Esophagus squamous epithelium (tissue), 5 donors: Measurements from ENCODE around the gene MAP4K3. TPM values are rescaled to one million over a fixed set of nuclear protein-coding genes. Genes with fewer than 3 reads are reported as not detected.

Experiments
- DNase-seq: peaks from one replicate; lab custom pipeline; 2025; lab: John Stamatoyannopoulos, UW
- H3K27ac ChIP-seq, 4 donors: fragments of 200-600 bp; sonication (generic); one replicate each; pipeline ENCODE4 v1.5.1; 2016 to 2019; ENCODE audit warnings: mild to moderate bottlenecking in 1 of 4
- H3K27me3 ChIP-seq, 4 donors: fragments of 200-600 bp; sonication (generic); 1 replicate in 3 of 4; 2 replicates in 1 of 4; pipeline versions ENCODE4 v1.5.1 to v1.6.0; 2017 to 2021; ENCODE audit warnings: antibody characterized with exemption in 1 of 4
- H3K36me3 ChIP-seq, 3 donors: fragments of 200-600 bp; sonication (generic); one replicate each; pipeline ENCODE4 v1.5.1; 2016 to 2019
- H3K4me1 ChIP-seq, 3 donors: fragments of 200-600 bp; sonication (generic); one replicate each; pipeline ENCODE4 v1.5.1; 2017 to 2019
- H3K4me3 ChIP-seq, 4 donors: fragments of 200-600 bp; sonication (generic); 1 replicate in 3 of 4; 2 replicates in 1 of 4; pipeline ENCODE4 v1.5.1; 2016 to 2019; ENCODE audit warnings: mild to moderate bottlenecking in 2 of 4, moderate library complexity in 1 of 4
- H3K9me3 ChIP-seq, 3 donors: fragments of 200-600 bp; sonication (generic); one replicate each; pipeline ENCODE4 v1.5.1; 2016 to 2019
- CTCF ChIP-seq, 6 experiments: fragments of 450-650 bp in 4 of 6; fragments of 200-600 bp in 2 of 6; sonication (generic) in 2 of 6; IDR thresholded peaks; one replicate each; pipeline ENCODE4 v1.5.1; 2016 to 2019; ENCODE audit warnings: antibody characterized with exemption in 6 of 6, mild to moderate bottlenecking in 4 of 6, moderate library complexity in 4 of 6
- POLR2A ChIP-seq, 4 donors: fragments of 450-650 bp; IDR thresholded peaks; one replicate each; pipeline ENCODE4 v1.6.1; 2017; ENCODE audit warnings: antibody characterized with exemption in 4 of 4, mild to moderate bottlenecking in 4 of 4, moderate library complexity in 3 of 4
- WGBS, 2 donors: methylation state at CpG; one replicate each; pipeline ENCODE4 v1.1.5; 2018; 5-methylcytosine and 5-hydroxymethylcytosine counted together
- intact Hi-C: fragments of 100-400 bp; cut with DNase I; formaldehyde crosslinking; loops from one replicate; pipeline ENCODE4 v1.15.0; 2022
- total RNA-seq, 4 donors: library from RNA; depleted of rRNA; stranded (reverse); fragments of >200 nt; gene quantifications; one replicate each; pipeline ENCODE4 v1.1.0, GENCODE V29; 2016
- donor health status: DM: yes; HTN: yes; CAD: no.

The MAP4K3 gene
- total RNA-seq, 4 donors from 2014 or later, result 12.6 to 35.1 (median 15.8) TPM

GRCh38 chr2:39313575-39313974 is 123.5 kb downstream of the MAP4K3 start:
- Histone ChIP-seq H3K27ac (no peak overlapping the region), H3K9me3 (no peaks in the 10 kb centered on the region), H3K36me3 (peaks cover 0 to 45% (median 4%) of the 10 kb centered on the region in 3 donors), H3K4me3 (no peak overlapping the region), H3K4me1 (no peaks in the 10 kb centered on the region), H3K27me3 (no peaks in the 10 kb centered on the region)
- intact Hi-C loops, result no loop called here
- no peak for TF ChIP-seq POLR2A (IDR thresholded peaks at IDR 0.05)
- no peak for TF ChIP-seq CTCF (IDR thresholded peaks at IDR 0.05)
- DNase-seq, result no peak
- WGBS, 2 donors, result 67 to 88% methylated on average over 4 of the region's 4 CpGs

- H3K4me3 ChIP-seq, result no peak overlapping the region
- WGBS, 2 donors, result 86 to 100% methylated on average over 1 of the region's 2 CpGs
- H3K4me1 ChIP-seq, result no peaks in the 10 kb centered on the region
- intact Hi-C loops, result no loop called here
- H3K27me3 ChIP-seq, result no peaks in the 10 kb centered on the region
- H3K27ac ChIP-seq, result no peak overlapping the region
- DNase-seq, result no peak
- no peaks in the 10 kb centered on the region for H3K9me3 ChIP-seq
- peaks cover 0 to 50% (median 4%) of the 10 kb centered on the region in 3 donors for H3K36me3 ChIP-seq
- TF ChIP-seq CTCF (IDR thresholded peaks at IDR 0.05) (no peak), POLR2A (IDR thresholded peaks at IDR 0.05) (no peak)
Measured at GRCh38 chr2:39311469-39311868, 125.6 kb downstream of the MAP4K3 start.

GRCh38 chr2:39308778-39309177 is 128.3 kb downstream of the MAP4K3 start:
- H3K4me1 ChIP-seq, result no peaks in the 10 kb centered on the region
- 71 to 74% methylated on average over 1 of the region's 1 CpG for WGBS, 2 donors
- H3K27me3 ChIP-seq, result no peaks in the 10 kb centered on the region
- intact Hi-C loops, result no loop called here
- H3K9me3 ChIP-seq, result no peaks in the 10 kb centered on the region
- DNase-seq, result no peak
- TF ChIP-seq CTCF (IDR thresholded peaks at IDR 0.05) (no peak), POLR2A (IDR thresholded peaks at IDR 0.05) (no peak)
- H3K27ac ChIP-seq, result no peak overlapping the region
- H3K36me3 ChIP-seq, result peaks cover 0 to 36% (median 0%) of the 10 kb centered on the region in 3 donors
- no peak overlapping the region for H3K4me3 ChIP-seq

- 95 to 100% methylated on average over 1 of the region's 1 CpG for WGBS, 2 donors
- H3K27ac ChIP-seq, result no peak overlapping the region
- no peaks in the 10 kb centered on the region for H3K9me3 ChIP-seq
- no peak for DNase-seq
- no peak for TF ChIP-seq POLR2A (IDR thresholded peaks at IDR 0.05)
- H3K36me3 ChIP-seq, result peaks cover 0 to 16% (median 0%) of the 10 kb centered on the region in 3 donors
- H3K27me3 ChIP-seq, result no peaks in the 10 kb centered on the region
- H3K4me3 ChIP-seq, result no peak overlapping the region
- intact Hi-C loops, result no loop called here
- H3K4me1 ChIP-seq, result no peaks in the 10 kb centered on the region
Measured at GRCh38 chr2:39306626-39307025, 130.5 kb downstream of the MAP4K3 start.

GRCh38 chr2:39304729-39305128 is 132.4 kb downstream of the MAP4K3 start:
- DNase-seq, result no peak
- Histone ChIP-seq H3K9me3 (no peaks in the 10 kb centered on the region), H3K4me1 (no peaks in the 10 kb centered on the region), H3K27ac (no peak overlapping the region), H3K27me3 (no peaks in the 10 kb centered on the region), H3K36me3 (peaks cover 0 to 5% (median 0%) of the 10 kb centered on the region in 3 donors), H3K4me3 (no peak overlapping the region)
- intact Hi-C loops, result no loop called here
- 87 to 90% methylated on average over 4 of the region's 4 CpGs for WGBS, 2 donors
- TF ChIP-seq POLR2A (IDR thresholded peaks at IDR 0.05) (no peak), CTCF (IDR thresholded peaks at IDR 0.05) (no peak)

GRCh38 chr2:39304200-39304599 is 132.9 kb downstream of the MAP4K3 start:
- intact Hi-C loops, result no loop called here
- Histone ChIP-seq H3K9me3 (no peaks in the 10 kb centered on the region), H3K4me1 (no peaks in the 10 kb centered on the region), H3K36me3 (peaks cover 0 to 9% (median 0%) of the 10 kb centered on the region in 3 donors), H3K27me3 (no peaks in the 10 kb centered on the region), H3K4me3 (no peak overlapping the region), H3K27ac (no peak overlapping the region)
- WGBS, 2 donors, result 73 to 77% methylated on average over 1 of the region's 1 CpG
- DNase-seq, result no peak
- no peak for TF ChIP-seq CTCF (IDR thresholded peaks at IDR 0.05)
- no peak for TF ChIP-seq POLR2A (IDR thresholded peaks at IDR 0.05)
